ENCODE measurements around the gene PARD3. TPM values are rescaled to one million over a fixed set of nuclear protein-coding genes. Genes with fewer than 3 reads are reported as not detected.
"Not testable (repeated sequence)": the region's sequence is repeated elsewhere in the genome, so short reads cannot be mapped to it uniquely, and the experiment has no call there.

Gene PARD3
- total RNA-seq, 1 experiment from 2014 or later: 54.0 TPM

DNA sequence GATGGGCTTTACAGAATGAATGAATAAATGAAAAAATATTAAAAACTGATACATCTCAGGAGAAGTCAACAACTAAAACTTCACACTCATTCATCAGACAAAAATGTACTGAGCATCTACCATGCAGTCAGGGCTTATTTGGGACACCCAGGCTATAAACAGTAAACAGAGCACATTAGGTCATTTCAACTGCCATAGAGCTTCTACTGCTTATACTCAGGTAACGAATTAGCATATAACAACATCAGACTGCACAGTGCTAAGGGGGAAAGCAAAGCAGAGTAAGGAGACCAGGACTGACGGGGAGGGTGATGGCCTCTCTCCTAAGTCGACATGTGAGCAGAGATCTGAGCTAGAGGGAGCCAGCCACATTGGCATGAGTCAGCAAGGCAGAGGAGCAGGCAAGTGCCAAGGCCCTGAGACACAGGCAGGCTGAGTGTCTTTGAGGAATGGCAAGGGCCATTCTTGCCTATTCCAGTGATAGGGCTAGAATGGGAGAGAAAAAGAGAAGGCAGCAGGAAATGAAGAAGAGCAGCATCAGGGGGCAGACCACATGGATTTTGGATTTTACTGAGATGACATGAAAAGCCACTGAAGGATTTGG is 528.9 kb downstream of the PARD3 start:
- peak; percentile 43 to 51 for DNase-seq (ENCODE audit: low read depth in 1 of 2, low spot score in 2 of 2)
- no peaks in the 10 kb centered on the region for H3K9me3 ChIP-seq (replicated peaks)
- no peak overlapping the region for H3K4me3 ChIP-seq
- peaks cover 23% of the 10 kb centered on the region for H3K4me1 ChIP-seq (replicated peaks)
- H3K36me3 ChIP-seq: no peaks in the 10 kb centered on the region
- no peak overlapping the region for H3K27ac ChIP-seq
- H3K27me3 ChIP-seq (replicated peaks): no peaks in the 10 kb centered on the region

DNA sequence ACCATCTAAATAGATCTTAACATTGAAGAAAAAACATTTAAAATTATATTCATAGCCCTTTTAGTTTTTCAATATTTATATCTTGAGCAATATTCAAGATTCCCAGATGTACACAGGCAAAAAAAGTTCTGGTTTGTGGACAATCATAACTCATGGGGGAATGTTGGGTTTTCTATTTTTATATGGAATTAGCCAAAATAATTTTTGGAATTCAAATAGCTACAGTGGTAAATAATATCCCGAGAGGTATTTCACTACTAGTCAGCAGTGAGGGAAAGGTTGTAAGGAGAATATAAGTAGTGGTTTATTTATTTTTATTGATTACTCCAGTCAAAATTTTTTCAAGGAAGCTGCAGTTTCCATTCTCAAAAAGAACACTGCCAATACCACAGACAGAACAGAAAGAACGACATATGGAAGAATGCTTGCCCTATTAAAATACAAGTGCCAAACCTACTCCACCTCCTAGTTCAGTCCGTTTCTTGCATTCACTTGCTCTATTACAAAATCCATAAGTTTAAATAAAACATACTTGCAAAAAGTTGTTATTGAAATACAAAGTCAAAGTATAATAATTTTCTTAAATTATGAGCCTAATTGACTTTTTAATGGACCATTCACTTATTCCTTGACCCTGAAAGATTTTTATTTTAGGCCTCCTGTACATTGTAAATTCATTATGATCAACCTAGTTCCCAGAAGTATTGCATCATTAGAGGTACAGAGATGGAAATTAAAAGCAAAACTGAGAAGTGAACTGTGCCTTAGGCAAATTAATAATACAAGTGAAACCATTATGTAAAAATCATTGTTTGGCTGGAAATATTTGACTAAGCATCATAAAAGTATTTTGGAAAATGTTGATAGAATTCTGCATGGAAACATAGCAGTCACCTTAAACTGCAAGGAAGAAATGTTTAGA is 533.2 kb downstream of the PARD3 start:
- no peaks in the 10 kb centered on the region for H3K9me3 ChIP-seq (replicated peaks)
- H3K27me3 ChIP-seq (replicated peaks): no peaks in the 10 kb centered on the region
- no peaks in the 10 kb centered on the region for H3K36me3 ChIP-seq
- H3K4me3 ChIP-seq: no peak overlapping the region
- H3K27ac ChIP-seq: peak overlapping the region; percentile 81
- H3K4me1 ChIP-seq (replicated peaks): peaks cover 35% of the 10 kb centered on the region
- DNase-seq (ENCODE audit: low read depth in 1 of 2, low spot score in 2 of 2): no peak

DNA sequence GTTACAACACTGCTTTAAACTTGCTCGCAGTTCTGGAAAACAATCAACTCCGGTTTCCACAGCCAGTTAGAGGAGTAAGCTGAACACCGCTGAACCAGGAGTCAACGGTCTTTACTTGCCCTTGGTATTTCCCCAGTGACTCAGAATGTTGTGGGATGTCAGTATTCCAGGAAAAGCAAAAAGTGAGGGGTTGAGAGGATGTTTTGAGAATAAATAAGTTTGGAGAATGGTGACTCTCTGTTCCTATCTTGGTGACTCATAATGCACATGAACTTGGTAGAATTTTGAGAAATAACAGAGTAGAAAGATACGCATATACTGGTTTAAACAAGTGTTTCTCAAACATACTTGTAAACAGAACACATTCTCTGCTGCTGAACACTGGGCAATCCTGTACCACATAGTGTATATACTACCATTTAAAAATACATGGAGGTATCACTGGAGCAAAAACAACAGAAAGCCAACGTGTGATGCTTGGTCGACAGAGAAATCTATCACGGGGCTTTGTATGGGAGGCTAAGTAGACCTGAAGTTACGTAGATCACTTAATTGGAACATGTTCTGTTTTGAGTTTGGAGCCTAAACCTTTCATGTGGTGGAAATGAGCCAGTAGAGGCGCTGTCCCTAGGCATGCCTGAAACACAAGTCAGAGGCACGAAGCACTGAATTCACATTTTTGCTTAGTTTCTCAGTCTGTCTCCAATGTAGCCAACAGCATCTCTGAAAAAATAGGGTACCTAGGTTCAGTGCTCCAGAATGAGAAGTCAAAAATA is 534.3 kb downstream of the PARD3 start:
- Histone ChIP-seq H3K27ac (peak overlapping the region; percentile 81), H3K4me3 (no peak overlapping the region), H3K9me3 (replicated peaks) (no peaks in the 10 kb centered on the region), H3K36me3 (no peaks in the 10 kb centered on the region), H3K4me1 (replicated peaks) (peaks cover 24% of the 10 kb centered on the region), H3K27me3 (replicated peaks) (no peaks in the 10 kb centered on the region)
- peak; percentile 84 to 95 for DNase-seq (ENCODE audit: low read depth in 1 of 2, low spot score in 2 of 2)

DNA sequence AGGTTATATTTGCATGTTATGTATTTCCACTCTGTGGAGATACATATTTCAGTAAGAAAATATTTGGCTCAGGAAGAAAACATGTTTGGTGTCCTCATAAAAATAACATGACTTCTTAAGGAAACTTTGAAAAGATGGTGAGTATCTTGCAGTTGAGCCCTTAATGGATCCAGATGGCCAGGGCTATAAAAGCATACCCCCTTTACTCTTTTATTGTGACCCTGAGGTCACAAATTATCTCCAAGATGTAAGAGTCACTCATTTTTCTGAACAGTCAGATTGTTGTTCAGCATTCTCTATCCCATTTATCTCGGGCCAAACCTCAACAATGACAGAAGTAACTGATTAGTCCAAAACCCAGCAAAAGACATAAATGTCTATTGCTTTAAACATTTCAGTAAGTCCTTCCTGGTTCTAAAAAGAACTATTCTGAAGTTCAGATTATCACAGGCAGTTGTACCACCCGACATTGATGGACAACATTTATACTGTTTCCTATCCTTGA is 539.4 kb downstream of the PARD3 start:
- H3K27me3 ChIP-seq (replicated peaks): no peaks in the 10 kb centered on the region
- no peak overlapping the region for H3K4me3 ChIP-seq
- DNase-seq (ENCODE audit: low read depth in 1 of 2, low spot score in 2 of 2): no peak
- no peaks in the 10 kb centered on the region for H3K36me3 ChIP-seq
- peaks cover 12% of the 10 kb centered on the region for H3K4me1 ChIP-seq (replicated peaks)
- no peaks in the 10 kb centered on the region for H3K9me3 ChIP-seq (replicated peaks)
- H3K27ac ChIP-seq: no peak overlapping the region

DNA sequence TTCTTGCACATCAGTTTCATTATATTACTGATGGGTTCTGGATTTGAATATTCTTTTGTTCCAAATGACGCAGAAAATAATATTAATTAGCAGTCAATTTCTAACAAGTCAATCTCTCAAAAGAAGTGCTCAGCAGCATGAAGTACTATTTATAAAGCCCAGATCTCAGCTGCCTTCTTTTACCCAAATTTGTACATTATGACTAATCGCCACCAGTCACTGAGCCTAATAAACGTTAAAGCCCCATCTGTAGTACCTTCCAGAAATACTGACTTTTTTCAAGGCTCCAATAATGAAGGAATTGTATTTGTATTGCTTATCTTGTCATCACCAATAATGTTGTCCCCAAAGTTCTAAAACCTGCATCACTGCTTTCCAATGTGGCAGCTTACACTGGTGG is 540.2 kb downstream of the PARD3 start:
- Histone ChIP-seq H3K36me3 (no peaks in the 10 kb centered on the region), H3K4me3 (no peak overlapping the region), H3K9me3 (replicated peaks) (no peaks in the 10 kb centered on the region), H3K27ac (no peak overlapping the region), H3K4me1 (replicated peaks) (peaks cover 7% of the 10 kb centered on the region), H3K27me3 (replicated peaks) (no peaks in the 10 kb centered on the region)
- DNase-seq (ENCODE audit: low read depth in 1 of 2, low spot score in 2 of 2): no peak

DNA sequence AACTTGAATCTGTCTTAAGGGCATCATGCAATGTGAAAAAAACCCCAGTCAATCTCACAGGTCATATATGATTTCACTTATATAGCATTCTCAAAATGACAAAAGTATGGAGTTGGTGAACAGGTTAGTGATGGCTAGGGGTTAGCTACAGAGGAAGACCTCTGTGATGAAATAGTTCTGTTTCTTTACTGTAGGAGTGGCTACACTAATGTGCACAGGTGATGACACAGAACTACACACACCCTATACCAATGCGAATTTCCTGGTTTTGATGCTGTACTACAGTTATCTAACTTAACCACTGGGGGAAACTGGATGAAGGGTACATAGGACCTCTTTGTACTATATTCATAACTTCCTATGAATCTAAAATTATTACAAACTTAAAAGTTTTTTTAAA is 541.8 kb downstream of the PARD3 start:
- Histone ChIP-seq H3K36me3 (no peaks in the 10 kb centered on the region), H3K9me3 (replicated peaks) (no peaks in the 10 kb centered on the region), H3K27me3 (replicated peaks) (no peaks in the 10 kb centered on the region), H3K4me1 (replicated peaks) (no peaks in the 10 kb centered on the region), H3K27ac (no peak overlapping the region), H3K4me3 (no peak overlapping the region)
- no peak for DNase-seq (ENCODE audit: low read depth in 1 of 2, low spot score in 2 of 2)

DNA sequence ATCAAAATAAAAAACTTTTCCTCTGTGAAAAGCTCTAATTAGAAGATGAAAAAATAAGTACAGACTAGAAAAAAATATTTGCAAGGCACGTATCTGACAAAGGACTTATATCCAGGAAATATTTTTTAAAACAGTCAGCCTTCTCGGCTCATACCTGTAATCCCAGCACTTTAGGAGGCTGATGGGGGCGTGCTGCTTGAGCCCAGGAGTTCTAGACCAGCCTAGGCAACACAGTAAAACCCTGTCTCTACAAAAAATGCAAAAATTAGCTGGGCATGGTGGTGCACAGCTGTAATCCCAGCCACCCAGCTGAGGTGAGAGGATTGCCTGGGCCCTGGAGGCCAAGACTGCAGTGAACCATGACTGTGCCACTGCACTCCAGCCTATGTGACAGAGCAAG is 542.8 kb downstream of the PARD3 start:
- no peak for DNase-seq (ENCODE audit: low read depth in 1 of 2, low spot score in 2 of 2)
- Histone ChIP-seq H3K9me3 (replicated peaks) (no peaks in the 10 kb centered on the region), H3K27ac (no peak overlapping the region), H3K4me1 (replicated peaks) (no peaks in the 10 kb centered on the region), H3K36me3 (no peaks in the 10 kb centered on the region), H3K27me3 (replicated peaks) (no peaks in the 10 kb centered on the region), H3K4me3 (no peak overlapping the region)

DNA sequence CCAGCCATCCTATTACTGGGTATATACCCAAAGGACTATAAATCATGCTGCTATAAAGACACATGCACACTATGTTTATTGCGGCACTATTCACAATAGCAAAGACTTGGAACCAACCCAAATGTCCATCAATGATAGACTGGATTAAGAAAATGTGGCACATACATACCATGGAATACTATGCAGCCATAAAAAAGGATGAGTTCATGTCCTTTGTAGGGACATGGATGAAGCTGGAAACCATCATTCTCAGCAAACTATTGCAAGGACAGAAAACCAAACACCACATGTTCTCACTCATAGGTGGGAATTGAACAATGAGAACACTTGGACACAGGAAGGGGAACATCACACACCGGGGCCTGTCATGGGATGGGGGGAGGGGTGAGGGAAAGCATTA is 546.7 kb downstream of the PARD3 start:
- not testable (repeated sequence) for H3K9me3 ChIP-seq (replicated peaks); DNase-seq (ENCODE audit: low read depth in 1 of 2, low spot score in 2 of 2); H3K4me1 ChIP-seq (replicated peaks); H3K4me3 ChIP-seq; H3K27ac ChIP-seq; H3K36me3 ChIP-seq; H3K27me3 ChIP-seq (replicated peaks)

DNA sequence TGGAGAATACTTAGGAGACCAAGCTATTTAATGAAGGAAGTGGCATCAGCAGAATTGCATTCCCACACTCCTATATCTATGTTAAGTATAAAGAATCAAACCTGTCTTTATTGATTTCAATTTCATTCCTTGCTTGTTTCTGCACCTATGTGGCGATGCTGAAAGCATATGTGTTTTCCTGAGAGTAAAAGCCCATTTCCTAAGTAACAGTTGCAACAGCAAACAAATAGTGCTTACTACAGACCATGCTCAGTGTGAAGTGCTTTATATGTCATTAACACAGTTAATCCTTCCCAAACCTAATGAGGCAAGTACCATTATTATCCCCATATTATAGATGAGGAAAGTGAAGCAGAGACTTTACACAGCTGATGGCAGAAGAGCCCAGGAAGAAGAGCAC is 552.1 kb downstream of the PARD3 start:
- Histone ChIP-seq H3K27me3 (replicated peaks) (no peaks in the 10 kb centered on the region), H3K4me3 (no peak overlapping the region), H3K9me3 (replicated peaks) (no peaks in the 10 kb centered on the region), H3K27ac (no peak overlapping the region), H3K36me3 (no peaks in the 10 kb centered on the region), H3K4me1 (replicated peaks) (no peaks in the 10 kb centered on the region; the same call in 1 of the 2 replicates)
- DNase-seq (ENCODE audit: low read depth in 1 of 2, low spot score in 2 of 2): no peak

DNA sequence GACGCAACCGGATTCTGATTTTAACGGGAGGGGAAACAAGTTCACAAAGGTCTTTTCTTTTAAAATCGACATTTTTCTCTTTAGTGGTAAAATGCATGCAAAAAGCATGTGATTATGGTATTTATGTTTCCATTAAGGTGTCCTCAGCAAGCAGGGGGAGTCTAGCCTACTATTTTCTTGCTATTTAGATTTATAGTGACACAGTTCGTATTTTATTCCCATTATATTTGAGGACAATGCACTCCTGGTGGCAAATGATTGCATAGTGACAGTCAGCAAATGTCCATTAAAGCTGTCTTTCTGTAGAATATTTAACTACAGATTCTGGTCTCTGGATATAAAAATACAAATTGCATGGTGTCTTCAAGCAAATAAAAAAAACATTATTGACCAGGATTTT is 554.2 kb downstream of the PARD3 start:
- DNase-seq (ENCODE audit: low read depth in 1 of 2, low spot score in 2 of 2): no peak
- no peak overlapping the region for H3K4me3 ChIP-seq
- H3K9me3 ChIP-seq (replicated peaks): no peaks in the 10 kb centered on the region

DNA sequence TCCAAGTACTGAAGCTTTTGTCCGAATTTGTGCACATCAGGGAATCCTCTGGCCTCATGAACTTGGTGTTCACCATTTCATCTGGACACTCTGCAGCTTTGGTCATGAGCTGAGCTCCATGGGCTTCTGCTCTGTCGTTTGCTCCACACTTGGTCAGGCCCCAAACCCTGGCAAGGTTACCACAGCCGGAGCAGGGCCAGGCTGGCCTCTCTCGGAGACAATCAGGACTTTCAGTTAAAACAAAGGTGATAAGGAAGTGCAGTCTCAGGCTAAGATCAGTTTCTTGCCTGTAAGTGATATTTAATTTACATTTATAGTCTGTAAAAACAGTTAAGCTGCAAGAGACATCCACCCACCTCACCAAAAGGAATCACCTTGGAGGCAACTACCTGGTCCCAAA is 558.9 kb downstream of the PARD3 start:
- H3K27me3 ChIP-seq (replicated peaks): no peaks in the 10 kb centered on the region
- no peaks in the 10 kb centered on the region for H3K36me3 ChIP-seq
- H3K27ac ChIP-seq: no peak overlapping the region
- H3K4me1 ChIP-seq (replicated peaks): peaks cover 37% of the 10 kb centered on the region
- no peak overlapping the region for H3K4me3 ChIP-seq
- DNase-seq (ENCODE audit: low read depth in 1 of 2, low spot score in 2 of 2): no peak
- no peaks in the 10 kb centered on the region for H3K9me3 ChIP-seq (replicated peaks)

More for the DNA sequence above, 554.2 kb downstream of the PARD3 start:
- Histone ChIP-seq H3K27me3 (replicated peaks) (no peaks in the 10 kb centered on the region), H3K36me3 (no peaks in the 10 kb centered on the region), H3K27ac (no peak overlapping the region), H3K4me1 (replicated peaks) (peaks cover 15% of the 10 kb centered on the region)

DNA sequence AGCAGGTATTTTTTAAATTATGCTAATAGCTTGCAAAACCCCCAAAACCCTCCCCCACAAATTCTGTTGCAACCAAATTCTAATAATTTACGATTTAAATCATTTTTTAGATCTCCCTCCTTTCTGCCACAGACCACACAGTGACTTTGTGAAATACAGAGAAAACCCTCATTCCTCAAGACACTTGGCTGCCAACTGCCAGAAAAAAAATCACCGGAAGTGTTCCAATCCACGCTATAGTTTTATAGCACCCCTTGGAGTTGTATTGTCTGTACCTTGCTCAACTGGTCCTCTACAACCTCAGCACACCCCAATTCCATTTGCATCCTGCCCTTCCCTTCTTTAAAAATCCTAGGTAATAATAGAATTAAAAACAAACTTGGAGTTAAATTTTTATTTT is 560.1 kb downstream of the PARD3 start:
- Histone ChIP-seq H3K36me3 (no peaks in the 10 kb centered on the region), H3K27me3 (replicated peaks) (no peaks in the 10 kb centered on the region), H3K27ac (peak overlapping the region; percentile 64), H3K4me3 (no peak overlapping the region), H3K9me3 (replicated peaks) (no peaks in the 10 kb centered on the region), H3K4me1 (replicated peaks) (peaks cover 38% of the 10 kb centered on the region)
- peak in 1 of 2 experiments; percentile 71 for DNase-seq (ENCODE audit: low read depth in 1 of 2, low spot score in 2 of 2)

DNA sequence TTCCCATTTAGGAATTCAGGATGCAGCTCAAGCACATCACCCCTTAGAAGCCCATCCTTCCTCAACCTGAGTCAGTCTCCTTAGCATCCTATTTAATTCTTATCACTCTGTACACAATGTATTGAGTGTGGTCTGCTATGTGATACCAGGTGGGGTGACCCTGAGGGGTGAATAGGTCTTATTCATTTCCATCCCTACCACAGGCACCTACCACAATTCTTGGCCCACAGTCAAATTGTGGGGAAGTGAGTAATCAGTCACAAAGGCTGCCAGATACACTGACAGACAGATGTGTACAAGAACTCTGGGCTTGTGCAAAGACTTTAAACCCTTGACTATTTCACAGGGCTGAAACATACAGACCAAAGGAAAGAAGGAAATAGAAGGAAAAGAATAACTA is 560.5 kb downstream of the PARD3 start:
- Histone ChIP-seq H3K27me3 (replicated peaks) (no peaks in the 10 kb centered on the region), H3K4me1 (replicated peaks) (peaks cover 43% of the 10 kb centered on the region), H3K36me3 (no peaks in the 10 kb centered on the region), H3K27ac (peak overlapping the region; percentile 64), H3K4me3 (no peak overlapping the region), H3K9me3 (replicated peaks) (no peaks in the 10 kb centered on the region)
- peak; percentile 81 to 87 for DNase-seq (ENCODE audit: low read depth in 1 of 2, low spot score in 2 of 2)

DNA sequence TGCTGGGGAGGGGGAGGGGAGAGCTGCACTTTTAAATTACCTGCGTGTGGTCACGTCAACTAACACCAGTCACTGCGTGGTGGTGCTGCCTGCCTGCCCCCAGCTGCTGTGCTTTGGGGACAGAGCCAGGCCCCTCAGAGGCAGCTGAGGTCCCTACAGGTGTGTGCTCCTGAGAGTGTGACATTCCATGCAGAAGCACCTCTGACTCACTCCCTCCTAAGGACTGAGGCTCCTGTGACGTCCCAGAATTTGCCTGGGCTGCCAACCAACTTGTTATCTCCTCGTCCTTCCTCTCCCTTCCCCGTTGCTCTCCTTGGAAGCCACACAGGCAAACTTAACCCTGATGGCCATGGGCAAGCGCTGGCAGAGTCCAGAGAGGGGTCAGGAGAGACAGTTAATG is 563.0 kb downstream of the PARD3 start:
- Histone ChIP-seq H3K36me3 (no peaks in the 10 kb centered on the region), H3K4me1 (replicated peaks) (peaks cover 48% of the 10 kb centered on the region), H3K27me3 (replicated peaks) (no peaks in the 10 kb centered on the region), H3K27ac (no peak overlapping the region), H3K9me3 (replicated peaks) (no peaks in the 10 kb centered on the region), H3K4me3 (no peak overlapping the region)
- DNase-seq (ENCODE audit: low read depth in 1 of 2, low spot score in 2 of 2): no peak
